Spleen (tissue), 7 donors: ENCODE results near the gene PARN.

ENCODE experiments used
- CTCF ChIP-seq, 11 experiments: fragments of 200-600 bp in 7 of 11; fragments of 450-650 bp in 4 of 11; sonication (generic) in 4 of 11; IDR thresholded peaks in 8 of 11; conservative IDR thresholded peaks in 3 of 11; 1 replicate in 7 of 11; 2 replicates in 4 of 11; pipeline versions ENCODE4 v1.4.0 to v1.8.0; 2016 to 2021; ENCODE audit warnings: antibody characterized with exemption in 11 of 11, inconsistent platforms in 4 of 11, mild to moderate bottlenecking in 1 of 11
- POLR2A ChIP-seq, 3 donors: fragments of 450-650 bp; IDR thresholded peaks; one replicate each; pipeline ENCODE4 v1.5.1; 2017; ENCODE audit warnings: antibody characterized with exemption in 3 of 3, mild to moderate bottlenecking in 1 of 3
- POLR2AphosphoS5 ChIP-seq, 3 donors: sonication (generic); formaldehyde crosslinking; IDR thresholded peaks; one replicate each; pipeline ENCODE4 v1.5.1; 2017; ENCODE audit warnings: antibody characterized with exemption in 3 of 3
- donor health status: DM: no; HTN: no; CAD: no; lungs with moderate emphysema.
- donor health status: DM: no; HTN: no; CAD: no.
- donor health status: DM: no; HTN: no; CAD: no.

- TF ChIP-seq CTCF (IDR thresholded peaks at IDR 0.05 in 8 of 11, conservative IDR thresholded peaks at IDR 0.05 in 3 of 11) (no peak), POLR2AphosphoS5 (IDR thresholded peaks at IDR 0.05) (no peak), POLR2A (IDR thresholded peaks at IDR 0.05) (no peak)
Measured at GRCh38 chr16:14569213-14569612, 60.8 kb downstream of the PARN start.
